ENCODE data around the gene BRME1.

Gene BRME1

GRCh38 chr19:13890136-13890535 lies 15.8 kb downstream of the BRME1 start:
- POLR2A ChIA-PET: interaction anchor here (0.5 kb wide), 1 partner anchor 139 kb away, joined by 5 read pairs; no protein-coding TSS in a partner anchor
- CTCF ChIA-PET: no interaction called here
- H3K36me3 ChIP-seq (ENCODE audit: control insufficient read depth in 4 of 4, insufficient read depth in 4 of 4, low read length in 3 of 4): no peaks in the 10 kb centered on the region
- WGBS (ENCODE audit: insufficient coverage): 97% methylated on average over 12 of the region's 13 CpGs
- peaks cover 0 to 23% (median 18%) of the 10 kb centered on the region in 4 experiments for H3K4me1 ChIP-seq (ENCODE audit: control extremely low read depth in 1 of 4, control insufficient read depth in 4 of 4, insufficient read depth in 4 of 4, low read length in 3 of 4)
- no peaks in the 10 kb centered on the region for H3K27me3 ChIP-seq (replicated peaks in 2 of 5; ENCODE audit: control insufficient read depth in 4 of 5, insufficient read depth in 5 of 5, low read length in 4 of 5)
- no peaks in the 10 kb centered on the region for H3K9me3 ChIP-seq (ENCODE audit: control extremely low read depth in 1 of 5, control insufficient read depth in 4 of 5, insufficient read depth in 2 of 5, low read depth in 1 of 5, low read length in 4 of 5)
- no peak overlapping the region for H3K27ac ChIP-seq (ENCODE audit: insufficient read depth in 1 of 2, low read depth in 1 of 2, low read length in 2 of 2, poor library complexity in 1 of 2, severe bottlenecking in 2 of 2)
- H3K4me3 ChIP-seq (ENCODE audit: control insufficient read depth in 1 of 7, extremely low read depth in 1 of 7, insufficient read depth in 4 of 7, low read depth in 2 of 7, low read length in 6 of 7): no peak overlapping the region
- DNase-seq: no peak

GRCh38 chr19:13888281-13888680 lies 17.6 kb downstream of the BRME1 start:
- Histone ChIP-seq H3K36me3 (ENCODE audit: control insufficient read depth in 4 of 4, insufficient read depth in 4 of 4, low read length in 3 of 4) (no peaks in the 10 kb centered on the region), H3K27me3 (replicated peaks in 2 of 5; ENCODE audit: control insufficient read depth in 4 of 5, insufficient read depth in 5 of 5, low read length in 4 of 5) (no peaks in the 10 kb centered on the region), H3K4me1 (ENCODE audit: control extremely low read depth in 1 of 4, control insufficient read depth in 4 of 4, insufficient read depth in 4 of 4, low read length in 3 of 4) (peaks cover 0 to 35% (median 26%) of the 10 kb centered on the region in 4 experiments), H3K4me3 (ENCODE audit: control insufficient read depth in 1 of 7, extremely low read depth in 1 of 7, insufficient read depth in 4 of 7, low read depth in 2 of 7, low read length in 6 of 7) (no peak overlapping the region), H3K27ac (ENCODE audit: insufficient read depth in 1 of 2, low read depth in 1 of 2, low read length in 2 of 2, poor library complexity in 1 of 2, severe bottlenecking in 2 of 2) (no peak overlapping the region), H3K9me3 (ENCODE audit: control extremely low read depth in 1 of 5, control insufficient read depth in 4 of 5, insufficient read depth in 2 of 5, low read depth in 1 of 5, low read length in 4 of 5) (no peaks in the 10 kb centered on the region)
- ChIA-PET CTCF (no interaction called here), POLR2A (no interaction called here)
- DNase-seq: no peak
- 94% methylated on average over 12 of the region's 16 CpGs for WGBS (ENCODE audit: insufficient coverage)

DNA sequence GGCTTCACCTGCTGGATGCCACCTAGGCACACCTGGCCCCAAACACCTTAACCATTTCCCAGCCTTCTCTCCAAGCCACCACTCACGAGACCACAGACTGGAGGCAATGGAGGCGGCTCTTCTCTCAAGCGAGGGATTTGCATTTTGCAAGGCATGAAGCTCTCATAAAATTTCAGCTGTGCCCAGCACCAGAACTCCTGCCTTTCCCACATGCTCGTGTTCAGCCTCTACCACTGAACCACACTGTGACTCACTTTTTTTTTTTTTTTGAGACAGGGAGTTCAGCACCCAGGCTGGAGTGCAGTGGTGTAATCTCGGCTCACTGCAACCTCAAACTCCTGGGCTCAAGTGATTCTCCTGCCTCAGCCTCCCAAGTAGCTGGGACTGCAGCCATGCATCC lies 18.4 kb downstream of the BRME1 start:
- Histone ChIP-seq H3K27me3 (replicated peaks in 2 of 5; ENCODE audit: control insufficient read depth in 4 of 5, insufficient read depth in 5 of 5, low read length in 4 of 5) (no peaks in the 10 kb centered on the region), H3K36me3 (ENCODE audit: control insufficient read depth in 4 of 4, insufficient read depth in 4 of 4, low read length in 3 of 4) (no peaks in the 10 kb centered on the region), H3K4me3 (ENCODE audit: control insufficient read depth in 1 of 7, extremely low read depth in 1 of 7, insufficient read depth in 4 of 7, low read depth in 2 of 7, low read length in 6 of 7) (no peak overlapping the region), H3K9me3 (ENCODE audit: control extremely low read depth in 1 of 5, control insufficient read depth in 4 of 5, insufficient read depth in 2 of 5, low read depth in 1 of 5, low read length in 4 of 5) (no peaks in the 10 kb centered on the region), H3K4me1 (ENCODE audit: control extremely low read depth in 1 of 4, control insufficient read depth in 4 of 4, insufficient read depth in 4 of 4, low read length in 3 of 4) (peaks cover under 1 to 40% (median 28%) of the 10 kb centered on the region in 4 experiments), H3K27ac (ENCODE audit: insufficient read depth in 1 of 2, low read depth in 1 of 2, low read length in 2 of 2, poor library complexity in 1 of 2, severe bottlenecking in 2 of 2) (no peak overlapping the region)
- no peak for DNase-seq
- CTCF ChIA-PET: no interaction called here
- 89% methylated on average over 5 of the region's 5 CpGs for WGBS (ENCODE audit: insufficient coverage)
- POLR2A ChIA-PET: interaction anchor here (1.1 kb wide), 1 partner anchor 14 kb away, joined by 3 read pairs; no protein-coding TSS in a partner anchor

- Histone ChIP-seq H3K27me3 (replicated peaks in 2 of 5; ENCODE audit: control insufficient read depth in 4 of 5, insufficient read depth in 5 of 5, low read length in 4 of 5) (no peaks in the 10 kb centered on the region), H3K36me3 (ENCODE audit: control insufficient read depth in 4 of 4, insufficient read depth in 4 of 4, low read length in 3 of 4) (no peaks in the 10 kb centered on the region), H3K4me3 (ENCODE audit: control insufficient read depth in 1 of 7, extremely low read depth in 1 of 7, insufficient read depth in 4 of 7, low read depth in 2 of 7, low read length in 6 of 7) (no peak overlapping the region), H3K4me1 (ENCODE audit: control extremely low read depth in 1 of 4, control insufficient read depth in 4 of 4, insufficient read depth in 4 of 4, low read length in 3 of 4) (peaks cover 3 to 45% (median 32%) of the 10 kb centered on the region in 4 experiments), H3K9me3 (ENCODE audit: control extremely low read depth in 1 of 5, control insufficient read depth in 4 of 5, insufficient read depth in 2 of 5, low read depth in 1 of 5, low read length in 4 of 5) (no peaks in the 10 kb centered on the region), H3K27ac (ENCODE audit: insufficient read depth in 1 of 2, low read depth in 1 of 2, low read length in 2 of 2, poor library complexity in 1 of 2, severe bottlenecking in 2 of 2) (no peak overlapping the region)
- ChIA-PET CTCF (interaction anchor here (0.8 to 1.5 kb wide), 3 partner anchors 9 to 53 kb away, joined by 3 to 5 read pairs (median 3); no protein-coding TSS in a partner anchor), POLR2A (interaction anchor here (1.1 kb wide), 1 partner anchor 14 kb away, joined by 3 read pairs; no protein-coding TSS in a partner anchor)
- WGBS (ENCODE audit: insufficient coverage): 94% methylated on average over 16 of the region's 16 CpGs
- peak in 2 of 3 donors; percentile 36 for DNase-seq
Measured at GRCh38 chr19:13887018-13887436, 18.9 kb downstream of the BRME1 start.

DNA sequence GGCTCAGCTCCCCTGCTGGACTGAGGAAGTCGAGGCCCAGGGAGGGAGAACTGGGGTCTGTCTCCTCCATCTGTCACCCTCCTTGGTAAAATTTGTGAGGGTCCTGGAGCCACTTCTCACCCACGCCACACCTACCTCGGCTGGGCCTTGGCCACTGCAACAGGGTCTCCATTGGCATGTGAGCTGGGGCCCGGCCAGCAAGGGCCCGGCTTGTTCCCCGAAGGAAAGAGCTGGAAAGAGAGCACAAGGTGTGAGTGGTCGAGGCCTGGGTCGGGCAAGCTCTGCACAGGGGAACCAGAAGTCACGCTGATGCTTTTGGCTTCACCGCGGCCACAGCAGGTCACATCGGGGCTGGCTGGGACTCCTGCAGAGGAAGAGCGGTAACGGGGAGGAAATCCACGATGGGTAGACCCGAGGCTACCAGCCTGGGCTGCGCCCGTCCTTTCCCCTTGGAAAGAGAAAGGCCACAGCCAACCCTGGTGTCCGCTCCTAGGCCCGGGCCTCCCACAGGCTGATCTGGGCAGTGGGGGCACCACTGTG lies 20.0 kb downstream of the BRME1 start:
- Histone ChIP-seq H3K27ac (ENCODE audit: insufficient read depth in 1 of 2, low read depth in 1 of 2, low read length in 2 of 2, poor library complexity in 1 of 2, severe bottlenecking in 2 of 2) (no peak overlapping the region), H3K36me3 (ENCODE audit: control insufficient read depth in 4 of 4, insufficient read depth in 4 of 4, low read length in 3 of 4) (no peaks in the 10 kb centered on the region), H3K27me3 (replicated peaks in 2 of 5; ENCODE audit: control insufficient read depth in 4 of 5, insufficient read depth in 5 of 5, low read length in 4 of 5) (no peaks in the 10 kb centered on the region), H3K4me3 (ENCODE audit: control insufficient read depth in 1 of 7, extremely low read depth in 1 of 7, insufficient read depth in 4 of 7, low read depth in 2 of 7, low read length in 6 of 7) (no peak overlapping the region), H3K4me1 (ENCODE audit: control extremely low read depth in 1 of 4, control insufficient read depth in 4 of 4, insufficient read depth in 4 of 4, low read length in 3 of 4) (peaks cover 3 to 56% (median 43%) of the 10 kb centered on the region in 4 experiments), H3K9me3 (ENCODE audit: control extremely low read depth in 1 of 5, control insufficient read depth in 4 of 5, insufficient read depth in 2 of 5, low read depth in 1 of 5, low read length in 4 of 5) (no peaks in the 10 kb centered on the region)
- ChIA-PET CTCF (interaction anchor here (0.8 to 1.6 kb wide), 6 partner anchors 8 to 188 kb away, joined by 3 to 5 read pairs (median 4); no protein-coding TSS in a partner anchor), POLR2A (no interaction called here)
- peak in 1 of 3 donors; percentile 30 for DNase-seq
- 51% methylated on average over 18 of the region's 20 CpGs for WGBS (ENCODE audit: insufficient coverage)

DNA sequence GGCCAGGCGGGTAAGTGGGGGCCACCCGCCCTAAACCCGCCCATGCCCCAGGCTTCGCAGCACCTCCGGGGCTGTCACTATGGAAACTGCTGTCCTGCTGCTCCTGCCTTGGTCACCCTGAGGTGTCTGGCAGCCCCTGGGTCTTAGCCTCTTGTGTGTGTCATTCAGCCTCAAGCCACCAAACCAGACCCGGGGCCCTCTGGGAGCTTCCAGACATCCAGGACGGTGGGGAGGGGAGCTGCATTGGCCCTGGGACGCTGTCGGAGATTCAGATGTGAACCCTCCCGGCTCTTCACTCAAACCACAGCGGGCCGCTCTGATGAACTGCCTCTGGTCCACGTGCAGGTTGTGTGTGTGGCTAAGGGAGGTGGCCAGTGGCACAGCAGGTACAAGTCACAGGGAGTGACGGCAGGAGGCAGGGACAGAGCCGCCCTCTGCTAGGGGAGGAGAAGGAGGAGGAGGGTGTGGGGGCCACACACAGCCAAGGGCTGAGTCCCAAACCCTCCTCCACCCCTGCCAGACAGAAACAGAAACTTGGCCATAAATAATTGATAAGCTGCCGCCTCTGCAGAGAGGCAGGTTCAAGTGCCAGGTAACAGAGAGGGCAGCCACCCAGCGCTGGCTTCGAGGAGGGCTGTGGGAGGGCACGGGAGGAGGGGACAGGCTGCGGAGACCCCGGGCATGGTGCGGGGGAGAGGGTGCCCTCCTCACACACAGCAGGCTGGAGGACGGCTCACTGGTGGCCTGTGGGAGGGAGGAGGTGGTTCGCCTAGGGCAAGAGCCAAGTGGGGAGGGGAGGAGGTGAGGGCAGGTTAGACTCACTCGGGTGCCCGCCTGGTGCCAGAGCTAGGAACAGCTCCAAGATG lies 21.0 kb downstream of the BRME1 start:
- ChIA-PET POLR2A (no interaction called here), CTCF (interaction anchor here (0.7 to 1.6 kb wide), 8 partner anchors 9 to 252 kb away, joined by 3 to 5 read pairs (median 3); partner anchors contain the start of gene ASF1B)

More for the DNA sequence above, 21.0 kb downstream of the BRME1 start:
- no peak overlapping the region for H3K27ac ChIP-seq (ENCODE audit: insufficient read depth in 1 of 2, low read depth in 1 of 2, low read length in 2 of 2, poor library complexity in 1 of 2, severe bottlenecking in 2 of 2)
- H3K36me3 ChIP-seq (ENCODE audit: control insufficient read depth in 4 of 4, insufficient read depth in 4 of 4, low read length in 3 of 4): no peaks in the 10 kb centered on the region
- H3K4me3 ChIP-seq (ENCODE audit: control insufficient read depth in 1 of 7, extremely low read depth in 1 of 7, insufficient read depth in 4 of 7, low read depth in 2 of 7, low read length in 6 of 7): no peak overlapping the region
- no peak for DNase-seq
- H3K9me3 ChIP-seq (ENCODE audit: control extremely low read depth in 1 of 5, control insufficient read depth in 4 of 5, insufficient read depth in 2 of 5, low read depth in 1 of 5, low read length in 4 of 5): no peaks in the 10 kb centered on the region
- no peaks in the 10 kb centered on the region for H3K27me3 ChIP-seq (replicated peaks in 2 of 5; ENCODE audit: control insufficient read depth in 4 of 5, insufficient read depth in 5 of 5, low read length in 4 of 5)
- 96% methylated on average over 15 of the region's 26 CpGs for WGBS (ENCODE audit: insufficient coverage)
- peaks cover 3 to 64% (median 51%) of the 10 kb centered on the region in 4 experiments for H3K4me1 ChIP-seq (ENCODE audit: control extremely low read depth in 1 of 4, control insufficient read depth in 4 of 4, insufficient read depth in 4 of 4, low read length in 3 of 4)
